Measurements from ENCODE around the gene FGGY.
"Not testable (repeated sequence)": the region's sequence is repeated elsewhere in the genome, so short reads cannot be mapped to it uniquely, and the experiment has no call there.

The FGGY gene

DNA sequence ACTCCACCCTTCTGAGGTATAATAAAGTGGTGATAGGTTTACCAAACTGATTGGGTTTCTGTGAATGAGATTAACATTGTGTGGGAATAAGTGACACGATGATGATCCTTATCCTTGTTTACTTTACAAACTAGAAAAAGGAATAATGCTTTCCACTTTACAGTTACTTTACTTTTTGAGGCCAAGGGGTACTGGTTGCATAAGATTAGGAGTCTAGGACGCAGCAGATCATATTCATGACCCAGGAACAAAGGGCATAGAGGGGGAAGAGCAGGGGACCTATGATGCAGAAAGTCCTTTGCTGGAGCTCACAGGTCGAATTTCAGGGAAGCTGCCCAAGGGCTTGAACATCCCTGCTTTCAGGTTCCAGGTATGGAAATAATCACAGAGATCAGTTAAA lies 20.4 kb downstream of the FGGY start:
- no peak for DNase-seq

DNA sequence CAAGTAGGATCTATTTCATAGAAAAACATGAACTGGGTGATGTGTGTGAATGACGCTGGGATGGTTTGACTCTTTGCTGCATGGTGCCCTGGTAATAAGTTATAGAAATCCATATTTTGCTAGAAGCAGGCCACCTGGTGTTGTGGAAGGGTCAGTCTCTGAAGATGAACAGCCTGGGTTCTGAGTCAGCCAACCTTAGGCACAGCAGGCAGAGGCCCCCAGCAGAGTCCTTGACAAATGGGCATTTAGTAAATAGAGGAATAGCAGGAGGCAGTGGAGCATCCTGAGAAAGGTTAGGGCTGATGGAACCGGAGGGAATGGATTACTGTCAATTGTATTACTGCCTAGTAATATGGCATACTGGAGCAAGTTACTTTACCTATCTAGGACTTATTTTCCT lies 20.9 kb downstream of the FGGY start:
- DNase-seq = no peak

DNA sequence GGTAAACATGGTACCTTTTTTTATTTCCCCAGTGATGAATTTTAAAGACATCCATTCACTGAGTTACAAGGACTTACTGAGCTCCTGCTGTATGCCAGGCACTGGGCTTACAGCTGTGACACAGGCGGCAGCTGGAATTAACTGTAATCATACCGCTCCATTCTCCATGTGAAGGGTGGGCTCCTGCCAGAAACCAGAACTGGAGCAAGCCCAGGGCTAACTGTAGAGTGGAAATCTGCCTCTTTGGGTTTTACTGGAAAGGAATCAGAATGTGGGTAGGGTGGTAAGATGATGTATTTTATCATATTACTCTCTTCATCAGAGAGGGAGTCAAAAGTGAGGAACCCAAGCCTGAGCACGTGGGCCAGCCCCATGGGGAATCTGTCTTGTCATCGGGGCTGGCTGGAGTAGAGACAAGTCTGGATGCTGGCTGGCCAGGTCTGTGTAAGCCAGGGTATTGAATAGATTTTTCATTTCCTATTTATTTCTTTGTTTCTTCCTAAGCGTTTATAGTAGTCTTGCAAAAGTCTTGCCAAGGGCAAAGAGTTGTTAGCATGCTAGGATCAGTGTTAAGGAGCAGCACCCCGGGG lies 21.5 kb downstream of the FGGY start:
- DNase-seq = no peak

DNA sequence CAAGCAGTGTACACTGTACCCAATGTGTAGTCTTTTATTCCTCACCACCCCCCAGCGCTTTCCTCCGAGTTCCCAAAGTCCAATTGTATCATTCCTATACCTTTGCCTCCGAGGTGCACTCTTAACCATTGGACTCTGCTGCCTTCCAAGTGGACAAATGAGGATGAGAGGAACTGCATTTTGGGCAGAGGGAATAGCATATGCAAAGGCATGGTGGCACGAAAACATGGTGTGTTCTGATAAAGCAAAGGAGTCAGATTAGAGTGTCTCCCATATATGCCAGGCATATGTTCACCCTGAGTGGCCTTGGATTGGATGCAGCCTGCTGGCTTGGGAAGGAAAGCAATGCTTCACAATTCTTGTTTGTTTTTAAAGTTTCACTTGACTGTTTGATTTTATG lies 25.5 kb downstream of the FGGY start:
- DNase-seq = no peak

DNA sequence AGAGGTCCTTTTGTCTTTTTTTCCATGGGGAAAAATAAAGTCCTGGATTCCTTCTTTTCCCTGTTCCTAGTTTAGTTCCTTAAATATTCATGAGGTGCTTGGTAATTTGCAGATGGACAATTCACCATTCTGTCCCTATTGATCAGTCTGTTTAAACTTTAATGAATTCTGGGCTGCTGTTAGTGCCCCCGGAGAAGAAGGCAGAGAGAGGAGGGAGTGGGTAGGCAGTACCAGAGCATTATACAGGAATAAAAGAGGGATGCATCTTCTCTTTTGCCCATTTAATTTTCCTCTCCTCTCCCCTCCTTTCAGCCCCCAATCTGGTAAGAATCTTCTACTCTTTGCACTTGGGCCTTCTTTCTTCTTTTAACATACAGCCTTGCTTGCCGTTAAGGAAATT lies 25.9 kb downstream of the FGGY start:
- no peak for DNase-seq

DNA sequence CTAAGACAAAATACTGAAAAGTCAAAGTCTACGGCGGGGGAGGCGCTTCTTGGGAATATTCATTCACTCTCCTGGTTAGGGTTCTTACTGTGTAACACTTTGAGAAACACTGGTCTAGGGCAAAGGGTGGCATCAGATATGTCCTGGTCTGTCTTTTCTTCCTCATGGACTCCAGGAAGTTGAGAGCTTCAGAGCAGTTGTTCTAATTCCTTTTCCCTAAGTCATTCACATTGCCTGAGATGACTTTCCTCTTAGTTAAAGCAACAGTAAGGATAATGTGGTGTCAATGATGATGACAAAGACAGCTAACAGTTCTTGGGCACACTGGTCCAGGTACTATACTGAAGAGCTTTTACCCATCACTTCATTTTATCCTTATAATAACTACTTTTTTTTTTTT lies 27.0 kb downstream of the FGGY start:
- no peak for DNase-seq

DNA sequence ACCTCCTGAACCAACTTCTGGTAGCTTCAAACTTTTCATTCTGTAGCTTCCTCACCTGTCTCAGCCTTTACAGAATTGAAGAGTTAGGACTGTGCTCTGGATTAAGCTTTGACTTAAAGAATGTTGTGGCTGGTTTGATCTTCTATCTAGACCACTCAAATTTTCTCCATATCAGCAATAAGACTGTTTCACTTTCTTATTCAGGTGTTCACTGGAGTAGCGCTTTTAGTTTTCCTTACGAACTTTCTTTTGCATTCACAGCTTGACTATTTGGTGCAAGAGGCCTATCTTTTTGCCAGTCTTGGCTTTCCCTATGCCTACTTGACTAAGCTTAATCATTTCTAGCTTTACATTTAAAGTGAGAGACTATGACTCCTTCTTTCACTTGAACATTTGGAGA lies 31.5 kb downstream of the FGGY start:
- DNase-seq = no peak

DNA sequence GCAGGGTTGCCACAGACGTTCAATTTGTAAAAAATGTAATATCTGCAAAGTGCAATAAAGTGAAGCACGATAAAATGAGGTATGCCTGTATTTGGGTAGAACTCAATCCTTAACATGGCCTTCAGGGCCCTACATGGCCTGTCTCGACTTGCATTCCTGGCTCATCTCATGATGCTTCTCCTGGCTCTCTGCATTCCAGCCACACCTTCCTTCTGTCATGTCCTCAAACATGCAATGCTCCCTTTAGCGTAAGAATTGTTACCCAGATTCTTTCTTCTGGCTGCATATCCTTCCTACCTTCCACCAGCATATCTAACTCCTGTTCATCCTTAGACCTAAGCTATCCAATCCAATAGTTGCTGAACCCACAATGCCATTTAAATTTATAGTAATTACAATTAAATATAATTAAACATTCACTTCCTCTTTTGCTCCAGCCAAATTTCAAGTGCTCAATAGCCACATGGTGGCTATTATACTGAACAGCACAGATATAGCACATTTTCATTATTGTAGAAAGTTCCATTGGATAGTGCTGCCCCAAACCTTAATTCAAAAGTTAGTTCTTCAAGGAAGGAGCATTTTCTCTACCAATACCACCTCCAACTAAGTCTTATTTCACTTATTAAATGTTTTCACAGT lies 32.6 kb downstream of the FGGY start:
- DNase-seq = no peak

DNA sequence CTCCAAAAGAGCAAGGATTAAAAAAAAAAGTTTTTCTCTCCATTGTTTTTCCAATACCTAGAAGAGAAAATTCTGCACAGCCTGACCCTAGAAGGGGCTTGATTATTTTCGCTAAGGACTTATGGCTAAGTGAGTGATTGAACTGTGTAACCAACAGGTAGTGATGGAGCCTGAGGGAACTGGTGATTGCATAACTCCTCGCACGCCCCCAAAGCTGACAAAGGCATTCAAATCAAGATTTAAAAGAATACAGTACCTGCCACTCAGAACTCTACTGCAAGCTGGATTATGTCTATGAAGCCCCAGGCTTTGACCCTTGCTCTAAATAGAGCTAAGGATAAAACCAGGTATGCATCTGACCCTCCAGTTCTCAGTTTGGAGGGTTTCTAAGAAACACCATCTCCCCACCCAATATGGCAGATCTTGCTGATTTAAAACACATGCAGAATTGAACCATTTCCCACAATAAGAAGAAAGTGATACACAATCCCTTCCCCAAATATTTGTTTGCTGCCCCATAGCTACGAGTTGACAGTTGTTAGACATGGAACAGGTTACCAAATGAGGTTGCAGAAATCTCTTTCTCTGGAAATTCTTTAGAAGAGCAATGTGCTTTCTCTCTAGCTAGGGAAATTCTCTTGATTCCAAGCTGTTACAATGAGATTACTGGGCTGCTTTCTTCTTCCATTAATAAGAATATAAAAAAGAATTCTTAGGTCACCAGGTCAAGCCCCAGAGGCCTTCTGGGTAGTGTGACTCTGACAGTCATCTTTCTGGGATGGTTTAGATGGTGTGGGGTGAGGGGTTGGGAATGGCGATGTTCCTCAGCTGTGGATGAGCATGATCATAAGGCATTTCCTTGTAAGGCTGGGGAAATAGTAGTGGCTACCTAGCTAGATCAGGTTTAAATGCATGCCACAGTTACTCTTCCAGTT lies 35.1 kb downstream of the FGGY start:
- DNase-seq = no peak

DNA sequence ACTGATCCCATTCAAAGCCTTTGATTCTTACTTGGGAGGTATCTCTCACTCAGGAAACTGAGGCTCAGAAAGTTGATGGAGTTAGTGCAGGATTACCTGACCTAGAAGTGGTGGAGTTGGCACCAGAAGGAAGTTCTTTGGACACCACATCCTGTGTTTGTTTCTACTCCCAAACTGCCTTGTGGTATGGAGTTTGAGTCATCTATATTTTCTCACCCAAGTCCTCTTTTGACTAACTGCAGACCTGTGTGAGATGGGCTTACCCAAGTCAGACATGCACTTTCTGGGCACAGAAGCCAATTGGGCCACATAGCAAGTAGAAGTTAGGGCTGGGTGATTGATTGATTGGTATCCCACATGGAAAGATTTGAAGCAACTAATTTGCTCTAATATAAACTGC lies 36.1 kb downstream of the FGGY start:
- DNase-seq = no peak

DNA sequence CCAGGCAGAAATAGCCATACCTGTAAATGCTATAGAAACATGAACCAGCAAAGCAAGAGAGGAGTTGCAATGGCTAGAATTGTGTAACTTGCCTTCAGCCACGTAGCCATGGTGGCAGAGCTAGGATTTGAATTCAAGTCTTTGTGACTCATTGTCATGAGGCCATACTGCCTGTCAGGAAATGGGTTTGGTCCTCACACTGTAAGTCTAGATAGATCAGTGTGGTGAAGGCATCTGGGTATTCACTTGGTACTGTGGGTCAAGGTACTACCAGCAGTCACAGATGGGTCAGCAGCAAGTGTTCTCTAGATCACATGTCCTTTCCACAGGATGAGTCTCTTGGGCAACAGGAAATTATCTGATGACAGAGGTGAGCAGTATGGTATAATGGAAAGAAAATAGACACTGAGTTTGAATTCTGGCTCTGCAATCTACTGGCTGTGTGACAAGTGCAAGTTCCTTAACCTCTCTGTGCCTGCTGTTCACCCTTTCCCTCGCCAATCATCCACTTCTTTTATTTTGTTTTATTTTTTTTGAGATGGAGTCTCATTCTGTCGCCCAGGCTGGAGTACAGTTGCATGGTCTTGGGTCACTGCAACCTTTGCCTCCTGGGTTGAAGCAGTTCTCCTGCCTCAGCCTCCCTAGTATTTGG lies 36.9 kb downstream of the FGGY start:
- no peak for DNase-seq

DNA sequence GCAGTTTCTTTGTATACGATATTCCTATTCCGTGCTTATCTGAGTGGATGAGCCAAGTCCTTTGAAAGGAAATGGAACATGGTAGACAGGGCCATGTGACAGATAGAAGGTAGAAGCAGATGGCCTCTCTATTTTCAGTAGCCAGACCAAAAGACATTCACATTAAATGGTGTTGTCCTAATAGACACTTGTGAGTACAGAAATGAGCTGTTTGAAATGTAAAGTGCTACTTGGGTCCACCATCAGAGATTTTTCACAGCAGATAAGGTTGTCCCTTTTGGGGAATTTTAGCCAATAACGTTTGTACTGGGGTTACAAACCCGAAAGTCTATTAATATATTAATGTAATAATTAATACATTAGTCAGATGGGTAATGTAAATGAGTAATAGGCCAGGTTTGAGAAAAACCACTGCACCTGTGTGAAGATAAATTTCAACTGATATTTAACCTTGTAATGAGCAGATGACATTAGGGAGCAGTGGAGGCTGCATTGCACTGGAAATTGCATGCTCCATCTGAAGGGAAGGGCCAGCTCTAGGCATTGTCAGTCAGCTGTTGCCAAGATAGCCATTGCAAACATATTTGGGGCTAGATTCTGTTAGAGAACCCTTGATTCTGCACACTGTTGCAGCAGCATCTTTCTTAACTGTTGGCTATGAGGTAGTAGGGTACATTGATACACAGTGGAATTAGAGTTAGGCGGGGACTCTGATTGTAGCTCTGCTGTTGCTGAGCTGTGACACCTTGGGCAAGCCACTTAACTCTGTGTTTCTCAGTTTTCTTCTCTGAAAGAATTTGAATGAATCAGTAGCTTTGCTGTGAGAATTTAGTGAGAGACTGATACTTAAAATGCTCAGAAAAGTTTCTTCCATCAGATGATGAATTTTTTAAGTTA lies 43.8 kb downstream of the FGGY start:
- no peak for DNase-seq

DNA sequence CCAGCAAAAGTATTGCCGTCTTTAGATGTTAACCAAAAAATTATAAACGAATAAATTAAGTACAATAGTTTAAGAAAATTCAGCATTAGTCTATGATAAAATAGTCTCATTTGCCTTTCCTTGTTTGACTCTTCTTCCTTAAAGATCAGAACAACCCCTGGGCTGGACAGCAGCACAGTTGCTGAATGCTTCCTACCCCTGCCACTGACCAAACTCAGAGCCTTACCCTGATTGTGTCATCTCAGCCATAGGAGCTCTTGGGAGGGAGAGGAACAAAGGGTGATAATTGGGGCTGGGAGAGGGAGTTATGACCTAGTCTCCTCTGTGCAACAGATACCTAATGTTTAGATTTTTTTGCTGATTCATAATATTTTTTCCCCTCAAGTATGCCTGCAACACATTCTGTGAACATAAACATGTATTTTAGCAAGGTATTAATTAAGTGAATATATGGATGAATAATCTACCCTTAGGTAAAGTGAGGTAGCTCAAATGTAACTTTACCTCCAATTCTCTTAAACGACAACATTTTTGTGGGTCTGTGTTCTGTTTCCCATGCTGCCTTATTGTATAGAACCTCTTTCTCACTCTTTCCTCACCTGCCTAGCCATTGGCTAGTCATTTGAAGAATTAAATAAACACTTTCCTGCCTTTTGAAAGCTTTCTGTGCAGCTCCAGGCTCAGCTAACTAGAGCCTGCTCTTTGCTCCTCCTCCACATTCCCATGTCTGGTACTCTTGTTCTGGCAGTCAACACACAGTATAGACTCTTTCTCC lies 46.1 kb downstream of the FGGY start:
- DNase-seq = no peak

DNA sequence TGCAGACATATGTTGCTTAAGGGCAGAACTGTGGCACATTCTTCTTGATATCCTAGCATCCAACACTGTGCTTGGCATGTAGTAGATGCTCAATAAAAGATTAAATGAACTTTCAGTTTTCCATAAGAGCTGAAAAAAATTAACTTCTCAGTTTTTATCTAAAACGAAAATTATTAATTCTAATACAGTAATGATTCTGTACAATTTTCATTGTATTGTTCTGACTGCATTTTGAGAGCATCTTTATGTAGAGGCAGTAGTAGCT lies 46.6 kb downstream of the FGGY start:
- DNase-seq = no peak

DNA sequence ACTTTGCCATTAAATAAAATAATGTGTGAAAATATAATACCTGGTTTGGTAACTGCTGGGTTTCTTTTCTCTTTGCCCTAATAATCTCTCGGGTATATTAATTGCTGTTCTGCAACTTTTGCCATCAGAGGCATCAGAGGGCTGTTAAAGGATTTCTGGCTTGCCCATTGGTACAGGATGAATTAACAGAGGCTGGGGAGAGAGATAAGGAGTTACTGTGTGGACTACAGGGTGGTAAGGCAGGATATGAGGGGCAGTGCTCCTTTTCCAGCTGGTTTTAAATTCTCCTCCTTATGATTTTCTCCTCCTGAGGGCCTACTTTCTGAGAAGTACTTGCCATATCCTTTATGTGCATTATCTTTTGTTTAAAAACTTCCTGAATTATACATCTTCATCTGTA lies 48.3 kb downstream of the FGGY start:
- no peak for DNase-seq

DNA sequence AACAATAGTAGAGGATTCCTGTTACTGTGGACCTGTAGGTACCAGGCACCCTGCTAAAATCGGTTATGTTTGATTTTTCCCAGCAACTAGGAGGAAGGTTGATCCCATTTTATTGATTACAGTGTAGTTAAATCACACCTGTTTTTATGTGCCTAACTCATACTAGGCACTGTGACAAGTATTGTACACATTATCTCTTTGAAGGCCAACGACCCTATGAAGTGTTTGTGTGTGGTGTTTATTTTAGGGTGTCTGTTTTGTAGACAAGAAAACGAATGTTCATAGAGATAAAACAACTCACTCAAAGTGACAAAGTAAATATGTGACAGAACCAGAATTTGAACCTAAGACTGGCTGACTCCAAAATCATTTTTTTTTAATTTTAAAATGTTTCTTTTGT lies 49.5 kb downstream of the FGGY start:
- DNase-seq = no peak

DNA sequence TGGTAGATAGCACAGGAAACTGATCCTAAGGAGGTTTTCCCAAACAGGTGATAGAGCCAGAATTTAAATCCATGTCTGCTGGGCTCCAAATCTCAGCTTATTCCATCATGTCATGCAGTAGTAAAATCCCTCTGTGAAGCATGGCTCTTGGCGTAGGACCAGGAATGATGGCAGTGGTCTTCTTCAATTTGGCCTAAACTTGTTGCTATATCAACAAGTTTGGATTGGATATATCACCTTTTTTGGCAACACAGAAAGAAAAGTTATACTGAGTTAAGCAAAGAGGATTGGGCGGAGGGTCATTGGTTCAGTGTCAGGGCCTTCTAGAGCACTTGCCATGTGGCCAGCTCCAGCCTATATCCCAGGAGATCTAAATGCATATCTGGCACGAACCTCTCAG lies 52.2 kb downstream of the FGGY start:
- no peak for DNase-seq

DNA sequence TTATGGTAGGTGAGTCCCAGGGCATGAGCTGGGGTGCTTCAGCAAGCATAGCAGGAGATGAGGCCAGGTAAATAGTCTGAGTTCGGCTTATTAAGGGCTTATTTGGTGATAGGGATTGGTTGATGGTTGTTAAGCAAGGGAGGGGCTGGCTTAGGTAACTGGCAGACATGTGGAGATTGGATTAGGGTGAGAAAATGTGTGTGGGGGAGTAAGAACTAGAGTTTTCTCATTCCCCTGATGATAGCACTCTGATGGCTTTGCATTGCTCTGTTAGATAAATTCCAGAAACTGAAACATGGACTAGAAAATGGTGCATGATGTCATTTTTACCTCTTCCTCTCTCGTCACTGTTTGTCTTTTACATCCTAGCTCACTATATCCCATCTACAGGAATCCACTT lies 53.6 kb downstream of the FGGY start:
- DNase-seq = no peak

DNA sequence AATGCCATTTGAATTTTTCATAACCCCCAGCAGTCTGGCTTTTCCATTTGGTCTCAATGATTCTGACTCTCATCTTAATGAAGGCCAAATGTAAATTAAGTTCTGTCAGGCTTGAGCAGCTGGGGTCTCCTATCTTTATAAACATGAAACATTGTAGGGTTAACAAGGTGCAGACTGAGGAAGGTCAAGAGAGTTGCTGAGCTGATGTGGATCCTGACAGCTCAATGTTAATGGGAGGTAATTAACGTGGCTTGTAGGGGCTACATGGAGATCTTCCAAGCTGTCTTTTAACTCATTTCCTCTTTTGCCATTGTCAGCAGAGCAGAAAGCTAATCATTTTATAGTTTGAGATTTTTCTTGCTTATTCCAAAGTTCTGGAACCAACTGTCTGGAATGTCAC lies 55.2 kb downstream of the FGGY start:
- DNase-seq = no peak

DNA sequence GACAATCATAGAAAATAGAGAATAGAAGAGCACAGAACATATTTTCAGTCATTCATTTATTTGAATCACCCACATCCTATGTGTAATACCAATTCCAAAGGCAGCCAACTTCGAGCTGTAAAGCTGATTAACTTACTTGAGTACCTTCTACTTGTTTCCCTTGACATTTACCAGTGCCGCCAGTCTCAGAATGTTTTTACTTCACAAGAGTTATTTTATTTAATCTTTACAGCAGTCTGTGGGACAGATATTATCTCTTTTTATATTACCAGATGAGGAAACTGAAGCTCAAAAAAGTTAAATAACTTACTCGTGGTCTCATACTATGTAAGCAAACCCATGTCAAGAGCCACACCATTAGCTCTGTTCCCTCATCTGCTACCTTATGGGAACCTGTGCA lies 56.6 kb downstream of the FGGY start:
- no peak for DNase-seq

DNA sequence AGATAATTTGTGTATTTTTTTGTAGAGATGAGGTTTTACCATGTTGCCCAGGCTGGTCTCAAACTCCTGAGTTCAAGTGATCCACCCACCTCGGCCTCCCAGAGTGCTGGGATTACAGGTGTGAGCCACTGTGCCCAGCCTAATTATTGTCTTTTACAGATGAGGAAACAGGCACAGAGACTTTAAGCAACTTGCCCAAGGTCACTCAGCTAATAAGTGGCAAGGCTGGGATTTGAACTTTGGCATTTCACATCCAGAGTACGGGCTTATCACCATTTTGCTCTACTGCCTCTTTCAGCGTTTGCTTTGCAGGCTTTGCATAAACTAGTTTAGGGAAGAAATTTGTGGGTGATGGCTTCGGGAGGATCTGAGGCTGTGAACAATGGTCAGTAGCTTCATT lies 57.3 kb downstream of the FGGY start:
- DNase-seq = not testable (repeated sequence)

DNA sequence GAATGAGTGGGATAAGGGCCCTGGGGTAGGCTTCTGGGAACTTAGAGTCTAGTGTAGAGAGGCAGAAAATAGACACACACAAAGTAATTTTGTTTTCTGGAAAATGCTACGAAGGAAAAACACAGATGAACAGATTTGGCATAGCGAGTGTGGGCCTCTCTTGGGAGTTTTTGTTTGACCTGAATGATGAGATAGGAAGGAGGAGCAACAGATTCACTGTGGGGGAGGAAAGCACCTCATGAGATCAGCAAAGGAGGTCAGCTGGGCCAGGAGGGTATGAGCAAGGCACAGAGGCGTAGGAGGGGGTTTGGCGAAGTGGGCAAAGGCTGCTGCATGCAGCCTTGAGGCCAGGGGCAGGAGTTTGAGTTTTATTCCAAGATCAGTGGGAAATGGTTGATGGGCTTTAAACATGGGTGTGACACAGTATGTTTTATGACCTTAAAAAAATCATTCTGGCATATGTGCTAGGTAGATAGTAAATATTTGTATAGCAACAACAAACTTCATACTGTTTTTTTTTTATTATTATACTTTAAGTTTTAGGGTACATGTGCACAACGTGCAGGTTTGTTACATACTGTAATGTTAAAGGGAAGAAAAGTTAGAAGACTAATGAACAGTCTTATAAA lies 57.9 kb downstream of the FGGY start:
- DNase-seq = no peak

All from stimulated activated naive CD4-positive, alpha-beta T cell (primary cell).